ENCODE results near the gene AKNAD1.
"Not testable (repeated sequence)": the region's sequence is repeated elsewhere in the genome, so short reads cannot be mapped to it uniquely, and the experiment has no call there.

The AKNAD1 gene

DNA sequence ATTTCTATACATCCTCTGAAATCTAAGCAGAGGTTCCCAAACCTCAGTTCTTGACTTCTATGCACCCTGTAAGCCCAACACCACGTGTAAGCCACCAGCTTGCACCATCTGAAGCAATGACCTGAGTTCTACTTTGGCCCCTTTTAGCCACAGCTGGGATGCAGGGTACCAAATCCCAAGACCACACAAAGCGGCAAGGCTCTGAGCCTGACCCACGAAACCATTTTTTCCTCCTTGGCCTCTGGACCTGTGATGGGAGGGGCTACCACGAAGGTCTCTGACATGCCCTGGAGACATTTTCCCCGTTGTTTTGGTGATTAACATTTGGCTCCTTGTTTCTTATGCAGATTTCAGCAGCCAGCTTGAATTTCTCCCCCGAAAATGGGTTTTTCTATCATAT, 71.6 kb downstream of the AKNAD1 start:
- DNase-seq (ENCODE audit: low read depth) = no peak

DNA sequence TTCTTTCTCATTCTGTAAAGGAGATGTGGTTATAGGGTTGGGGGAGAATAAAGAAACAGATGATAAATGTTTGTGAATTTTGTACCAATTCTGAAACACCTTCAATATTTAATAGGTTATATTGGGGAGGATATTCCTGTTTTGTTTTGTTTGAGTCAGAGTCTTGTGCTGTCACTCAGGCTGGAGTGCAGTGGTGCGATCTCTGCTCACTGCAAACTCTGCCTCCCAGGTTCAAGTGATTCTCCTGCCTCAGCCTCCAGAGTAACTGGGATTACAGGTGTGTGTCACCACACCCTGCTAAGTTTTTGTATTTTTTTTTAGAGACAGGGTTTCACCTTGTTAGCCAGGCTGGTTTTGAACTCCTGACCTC, 75.3 kb downstream of the AKNAD1 start:
- not testable (repeated sequence) for DNase-seq (ENCODE audit: low read depth)

DNA sequence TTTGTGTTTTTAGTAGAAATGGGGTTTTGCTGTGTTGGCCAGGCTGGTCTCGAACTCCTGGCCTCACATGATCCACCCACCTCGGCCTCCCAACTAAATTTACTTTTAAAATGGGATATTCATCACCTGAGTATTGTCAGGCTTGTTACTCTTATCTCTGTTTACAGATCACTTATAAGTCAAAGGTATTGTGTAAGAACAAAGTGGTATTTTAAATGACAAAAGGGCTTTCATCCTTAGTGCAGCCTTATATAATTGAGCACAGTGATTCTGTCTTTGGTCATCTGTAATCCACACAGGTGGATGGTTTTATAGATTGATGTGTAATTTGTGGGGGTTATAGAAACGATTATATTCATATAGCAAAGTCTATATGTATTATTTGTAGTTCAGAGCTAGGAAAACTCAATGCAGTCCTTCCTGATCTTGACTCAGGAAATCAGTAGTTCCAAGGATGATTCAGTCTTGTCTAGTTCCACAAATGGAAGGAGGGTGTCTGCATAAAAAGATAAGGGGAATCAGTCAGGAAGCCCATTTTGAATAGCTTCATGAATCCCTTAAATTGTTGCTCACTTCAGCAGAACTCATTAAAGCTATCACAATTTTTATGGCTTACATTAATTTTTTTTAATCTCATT, 75.8 kb downstream of the AKNAD1 start:
- no peak for DNase-seq (ENCODE audit: low read depth)

DNA sequence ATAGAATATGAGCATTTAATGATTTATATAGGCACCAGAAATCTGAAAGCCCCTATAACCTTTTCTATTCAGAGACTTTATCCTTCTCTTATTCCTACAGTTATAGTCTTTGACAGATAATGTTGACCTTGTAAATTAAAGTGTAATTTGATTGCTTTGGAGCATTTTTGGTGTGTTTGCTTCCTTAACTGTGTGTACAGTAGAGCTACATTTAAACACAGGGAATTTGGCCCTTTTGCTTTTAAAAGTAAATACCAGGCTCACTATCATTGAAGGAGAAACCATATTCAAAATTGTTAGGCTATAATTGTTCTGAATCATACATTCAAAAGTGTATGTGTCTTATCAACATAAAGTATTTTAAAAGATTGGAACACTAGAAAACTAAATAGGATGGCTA, 77.4 kb downstream of the AKNAD1 start:
- DNase-seq (ENCODE audit: low read depth) = no peak

DNA sequence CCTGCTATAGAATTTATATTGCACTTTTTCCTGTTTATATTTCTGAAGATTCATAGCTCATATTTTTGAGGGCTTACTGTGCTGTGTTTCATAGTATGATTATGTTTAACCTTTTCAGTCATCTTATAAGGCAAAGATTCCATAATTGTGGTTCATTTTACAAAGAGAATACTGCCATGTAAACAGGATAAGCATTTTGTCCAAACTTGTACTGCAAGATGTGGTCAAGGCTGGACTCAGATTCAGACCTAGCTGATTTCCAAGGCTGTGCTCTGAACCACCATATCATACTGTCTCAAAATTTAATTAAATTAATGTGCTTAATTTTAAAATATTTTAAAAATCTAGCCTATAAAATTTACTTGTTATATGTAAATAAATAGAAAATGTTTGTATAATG, 79.1 kb downstream of the AKNAD1 start:
- DNase-seq (ENCODE audit: low read depth) = no peak

DNA sequence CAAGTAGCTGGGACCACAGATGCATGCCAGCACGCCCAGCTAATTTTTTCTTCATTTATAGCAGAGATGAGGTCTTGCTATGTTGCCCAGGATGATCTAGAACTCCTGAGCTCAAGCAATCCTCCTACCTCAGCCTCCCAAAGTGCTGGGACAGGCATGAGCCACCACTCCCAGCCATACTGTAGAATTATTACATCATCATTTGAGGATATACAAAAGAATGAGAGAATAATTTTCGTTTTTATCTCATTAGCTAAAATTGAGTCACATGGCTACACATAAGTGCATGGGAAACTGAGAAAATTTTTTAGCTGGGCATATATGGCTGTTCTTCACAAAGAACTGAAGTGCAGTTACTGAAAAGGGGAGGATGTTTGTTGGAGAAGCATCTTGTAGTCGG, 89.2 kb downstream of the AKNAD1 start:
- no peak for DNase-seq (ENCODE audit: low read depth)

DNA sequence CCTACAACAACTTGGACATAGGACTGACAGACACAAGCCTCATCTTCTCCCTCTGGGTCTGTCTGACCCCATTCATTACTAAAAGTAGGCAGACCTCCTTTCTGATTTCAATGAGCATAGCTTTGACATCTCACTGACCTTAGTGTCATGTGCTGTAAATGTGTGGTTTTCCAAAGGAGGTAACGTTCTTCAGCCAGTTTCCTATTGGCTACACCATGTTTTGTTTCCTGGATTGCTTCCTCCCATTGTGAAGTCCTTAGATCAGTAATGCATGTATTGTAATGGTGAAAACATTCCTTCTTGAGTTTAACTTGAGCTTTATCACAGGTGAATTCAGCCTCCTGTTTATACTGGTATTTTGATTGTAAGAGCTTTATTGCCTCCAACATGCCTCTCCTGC, 89.8 kb downstream of the AKNAD1 start:
- no peak for DNase-seq (ENCODE audit: low read depth)

Data from stimulated activated CD8-positive, alpha-beta memory T cell treated with anti-CD3 and anti-CD28 coated beads, Interleukin-12 subunit alpha, Interleukin-12 subunit beta, amount 100 ng/mL, for 1 hour (primary cell).